GM21723 (cell line): ENCODE data around the gene SUSD2.
"Not testable (repeated sequence)": the region's sequence is repeated elsewhere in the genome, so short reads cannot be mapped to it uniquely, and the experiment has no call there.

Experiments
- ATAC-seq: cut with Tn5 transposase; IDR thresholded peaks from one replicate; pipeline ENCODE4 v1.9.1; 2021; ENCODE audit warnings: mild to moderate bottlenecking, moderate library complexity; ENCODE audit not compliant: unreplicated experiment

Gene SUSD2

DNA sequence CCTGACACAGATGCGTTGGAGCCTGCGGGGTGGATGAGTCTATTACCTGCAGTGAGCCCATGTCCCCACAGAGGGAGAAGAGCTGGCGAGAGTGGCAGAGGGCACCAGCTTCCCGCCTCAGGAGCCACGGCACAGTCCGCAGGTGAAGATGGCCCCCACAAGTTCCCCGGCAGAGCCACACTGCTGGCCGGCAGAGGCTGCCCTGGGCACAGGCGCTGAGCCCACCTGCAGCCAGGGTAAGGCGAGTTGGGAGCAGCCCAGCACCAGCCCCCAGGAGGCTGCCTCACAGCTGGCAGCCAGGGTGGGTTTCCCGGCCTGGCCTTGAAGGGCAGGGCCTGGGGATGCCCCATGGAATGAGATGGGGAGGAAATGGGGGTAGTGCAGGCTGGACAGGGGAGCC lies 5.2 kb upstream of the SUSD2 start:
- ATAC-seq, result no peak

DNA sequence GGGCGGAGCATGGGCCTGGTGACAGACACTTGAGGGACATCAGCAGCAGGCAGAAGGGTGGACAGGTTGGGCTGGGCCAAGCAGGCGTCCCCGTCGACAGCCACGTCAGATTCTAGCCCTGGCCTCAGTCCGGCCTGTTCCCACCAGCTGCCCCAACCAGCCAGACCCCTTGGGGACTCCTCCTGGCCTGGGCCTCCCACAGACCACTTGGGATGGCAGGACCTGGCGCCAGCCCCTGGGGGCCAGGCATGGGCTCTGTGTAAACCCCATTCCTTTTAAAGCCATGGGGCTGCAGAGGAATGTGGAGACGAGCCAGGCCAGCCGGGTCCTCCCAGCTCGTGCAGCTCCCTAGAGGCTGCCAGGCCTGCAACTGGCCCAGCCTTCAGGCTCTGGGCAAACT lies 4.7 kb upstream of the SUSD2 start:
- no peak for ATAC-seq

DNA sequence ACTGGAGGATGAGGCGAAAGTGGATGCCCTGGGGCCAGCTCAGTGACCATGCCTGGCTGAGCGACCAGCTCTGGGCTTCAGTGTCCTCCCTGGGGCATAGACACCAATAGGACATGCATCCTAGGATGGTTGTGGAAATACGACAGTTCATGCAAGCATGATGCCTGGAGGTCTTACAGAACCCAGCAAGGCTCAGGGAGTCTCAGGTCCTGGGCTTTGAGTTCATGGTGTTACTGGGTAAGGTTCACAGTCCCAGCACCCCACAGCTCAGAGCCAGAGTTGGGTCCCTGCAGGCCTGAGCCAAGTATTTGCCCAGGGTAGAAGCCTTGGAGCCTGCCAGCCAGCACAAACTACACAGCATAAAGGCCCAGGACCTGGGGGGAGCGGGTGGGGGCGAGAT lies 4.2 kb upstream of the SUSD2 start:
- ATAC-seq, result no peak

DNA sequence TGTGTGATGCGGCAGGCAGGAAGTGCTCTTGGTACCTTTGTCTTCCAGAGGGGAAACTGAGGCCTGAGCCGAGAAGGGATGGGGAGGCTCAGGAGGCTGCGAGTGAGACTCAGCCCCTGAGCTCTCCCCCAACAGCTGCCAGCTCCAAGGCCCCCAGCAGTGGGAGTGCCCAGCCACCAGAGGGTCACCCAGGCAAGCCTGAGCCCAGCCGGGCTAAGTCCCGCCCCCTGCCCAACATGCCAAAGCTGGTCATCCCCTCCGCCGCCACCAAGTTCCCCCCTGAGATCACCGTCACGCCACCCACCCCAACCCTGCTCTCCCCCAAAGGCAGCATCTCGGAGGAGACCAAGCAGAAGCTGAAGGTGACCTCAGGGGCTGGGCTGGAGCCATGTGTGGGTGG lies 3.8 kb upstream of the SUSD2 start:
- ATAC-seq, result no peak

DNA sequence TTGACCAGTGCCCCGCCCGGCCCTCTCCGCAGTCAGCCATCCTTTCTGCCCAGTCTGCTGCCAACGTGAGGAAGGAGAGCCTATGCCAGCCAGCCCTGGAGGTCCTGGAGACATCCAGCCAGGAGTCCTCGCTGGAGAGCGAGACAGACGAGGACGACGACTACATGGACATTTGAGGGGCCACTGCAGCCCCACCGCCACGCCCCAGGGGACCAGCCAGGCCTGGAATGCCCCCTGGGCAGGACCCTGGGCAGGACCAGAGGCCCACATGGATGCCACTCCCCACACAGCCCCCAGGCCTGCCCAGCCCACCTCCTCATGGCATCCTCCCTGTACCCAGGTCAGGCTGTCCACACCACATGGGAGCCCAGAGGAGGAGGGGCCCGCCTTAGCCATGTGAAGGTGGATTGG lies 3.3 kb upstream of the SUSD2 start:
- ATAC-seq, result no peak

DNA sequence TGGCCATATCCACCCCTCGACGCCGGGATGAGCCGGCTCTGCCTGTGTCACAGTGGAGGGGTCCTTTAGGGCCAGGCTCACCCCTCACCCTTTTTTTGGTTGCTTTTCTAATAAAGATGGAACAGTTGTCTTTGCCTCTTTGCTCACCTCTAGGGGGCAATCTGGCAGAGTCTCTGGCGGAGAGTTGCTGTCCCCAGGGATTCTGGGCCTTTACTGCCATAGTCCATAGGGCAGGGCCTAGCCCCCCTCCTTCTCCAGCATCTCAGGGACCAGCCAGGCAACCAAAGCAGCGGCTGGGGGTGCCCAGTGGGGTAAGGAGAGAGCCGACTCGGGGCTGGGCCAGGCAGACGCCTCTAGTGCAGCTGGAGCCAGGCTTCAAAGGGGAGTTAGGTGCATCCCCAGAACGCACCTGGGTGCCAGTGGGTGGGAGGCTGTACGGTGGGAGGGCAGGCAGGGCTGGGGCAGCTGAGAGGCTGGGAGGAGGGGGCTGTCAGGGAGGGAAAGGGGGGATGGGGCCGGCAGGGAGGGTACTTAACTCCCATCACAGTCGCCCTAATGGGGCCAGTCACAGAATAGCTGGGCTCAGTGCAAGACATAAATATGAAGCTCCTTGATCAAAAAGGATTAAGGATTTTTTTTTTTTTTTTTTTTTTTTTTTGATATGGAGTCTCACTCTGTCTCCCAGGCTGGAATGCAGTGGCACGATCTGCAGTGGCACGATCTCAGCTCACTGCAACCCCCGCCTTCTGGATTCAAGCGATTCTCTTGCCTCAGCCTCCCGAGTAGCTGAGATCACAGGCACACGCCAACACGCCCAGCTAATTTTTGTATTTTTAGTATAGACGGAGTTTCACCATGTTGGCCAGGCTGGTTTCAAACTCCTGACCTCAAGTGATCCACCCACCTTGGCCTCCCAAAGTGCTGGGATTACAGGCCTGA lies 2.5 kb upstream of the SUSD2 start:
- ATAC-seq, result no peak

DNA sequence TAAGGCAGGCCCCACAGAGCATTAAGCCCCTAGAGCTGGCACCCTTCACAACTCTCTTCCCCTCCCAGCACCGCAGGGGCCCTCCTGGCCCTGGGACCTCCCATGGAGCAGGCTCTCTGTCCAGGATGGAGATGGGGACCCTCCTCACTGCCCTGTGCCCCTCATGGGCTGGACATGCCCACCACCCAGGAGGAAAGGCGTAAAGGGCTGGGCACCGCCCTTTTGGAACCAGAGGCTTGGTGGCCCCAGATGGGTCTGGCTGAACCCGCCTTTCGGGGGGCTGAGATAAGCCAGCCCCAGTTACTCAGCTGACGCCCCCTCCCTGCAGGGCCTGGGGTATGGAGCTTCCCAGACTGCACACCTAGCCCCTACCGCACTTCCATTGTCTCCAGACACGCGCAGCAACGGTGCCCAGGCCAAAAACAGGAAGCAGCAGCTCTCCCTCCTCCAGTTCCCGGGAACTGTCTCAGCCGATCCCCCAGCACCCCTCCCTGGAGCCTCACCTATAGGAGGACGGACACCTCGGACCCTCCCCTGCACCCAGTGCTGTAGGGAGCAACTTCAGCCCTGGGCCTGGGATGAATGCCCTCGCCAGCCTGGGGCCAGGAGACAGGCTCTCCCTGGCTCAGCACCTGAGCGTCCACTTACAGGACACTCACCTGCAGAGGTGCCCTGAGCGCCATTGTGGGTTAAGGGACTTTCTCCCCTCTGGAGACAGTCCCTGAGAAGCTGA lies 1.6 kb upstream of the SUSD2 start:
- no peak for ATAC-seq

DNA sequence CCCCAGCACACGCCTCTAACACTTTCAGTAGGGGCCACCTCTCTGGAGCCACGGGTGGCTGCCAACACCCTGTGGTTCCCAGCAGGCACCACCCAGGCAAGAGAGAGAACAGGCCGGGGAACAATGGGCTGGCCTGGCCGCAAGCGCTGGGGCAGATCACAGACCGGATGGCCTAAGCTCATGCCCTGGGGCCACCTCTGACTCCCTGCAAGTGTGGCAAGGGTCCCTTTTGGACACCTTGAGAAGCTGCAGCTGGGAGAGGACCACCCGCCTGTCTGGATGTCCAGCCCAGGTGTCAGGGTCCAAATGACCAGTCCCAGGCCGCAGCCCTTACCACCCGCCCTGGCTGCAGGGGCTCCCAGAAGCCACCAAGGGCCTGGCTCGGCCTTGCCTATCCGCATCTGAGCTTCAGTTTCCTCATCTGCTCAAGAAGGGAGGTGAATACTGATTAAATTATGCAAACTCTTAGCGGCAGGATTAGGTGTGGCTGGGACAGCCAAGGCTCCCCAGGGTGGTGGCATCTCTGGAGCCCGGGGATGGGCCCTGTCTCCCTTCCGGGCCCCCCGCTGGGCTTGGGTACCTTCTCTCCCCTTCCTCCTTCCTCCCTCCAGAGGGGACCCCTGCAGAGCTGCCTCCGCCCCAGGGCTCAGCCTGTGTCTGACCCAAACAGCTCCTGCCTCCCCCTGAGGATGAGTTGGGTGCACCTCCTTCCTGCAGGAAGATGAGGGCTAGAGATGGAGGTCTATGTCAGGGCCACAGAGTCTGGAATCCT lies 785 bp upstream of the SUSD2 start:
- no peak for ATAC-seq

DNA sequence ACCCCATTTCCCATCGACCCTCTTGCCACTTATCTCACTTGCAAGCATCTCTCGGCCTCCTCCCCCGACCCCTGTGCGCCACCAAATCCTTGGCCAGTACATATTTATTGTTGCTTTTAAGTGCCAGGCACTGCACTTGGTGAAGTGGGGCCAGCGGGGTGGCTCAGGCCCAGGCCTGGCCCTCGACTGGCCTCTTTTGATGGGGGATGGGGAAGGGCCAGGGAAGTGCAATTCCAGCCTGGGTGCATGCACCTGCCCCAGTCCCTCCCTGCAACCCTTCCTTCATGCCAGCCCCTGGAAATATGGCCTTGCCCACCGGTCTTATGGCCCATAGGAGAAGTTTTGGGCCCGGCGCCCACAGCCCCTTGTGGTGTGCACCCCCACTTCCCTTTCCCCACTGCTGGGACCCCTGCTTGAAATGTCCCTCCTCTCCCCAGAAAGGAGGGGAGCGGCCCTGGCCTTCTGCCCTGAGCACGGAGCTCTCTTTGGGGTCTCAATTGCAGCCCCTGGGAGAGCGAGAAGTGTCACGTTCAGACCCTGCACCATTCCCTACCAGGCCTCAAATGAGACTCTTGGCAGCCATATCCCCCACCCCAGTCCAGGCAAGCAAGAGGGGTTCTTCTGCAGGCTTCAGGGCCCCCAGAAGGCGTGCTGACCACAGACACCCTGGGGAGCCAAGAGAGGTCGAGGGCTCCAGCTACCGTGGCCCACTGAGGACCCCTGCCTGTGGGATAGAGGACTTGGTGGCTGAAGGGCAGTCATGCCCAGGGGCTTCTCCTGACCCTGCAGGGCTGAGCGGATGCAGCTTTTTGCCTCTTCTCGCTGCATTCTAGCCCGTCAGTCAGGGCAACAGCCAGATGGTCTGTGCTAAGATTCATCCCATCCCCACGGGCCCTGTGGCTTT lies 961 bp downstream of the SUSD2 start:
- no peak for ATAC-seq

DNA sequence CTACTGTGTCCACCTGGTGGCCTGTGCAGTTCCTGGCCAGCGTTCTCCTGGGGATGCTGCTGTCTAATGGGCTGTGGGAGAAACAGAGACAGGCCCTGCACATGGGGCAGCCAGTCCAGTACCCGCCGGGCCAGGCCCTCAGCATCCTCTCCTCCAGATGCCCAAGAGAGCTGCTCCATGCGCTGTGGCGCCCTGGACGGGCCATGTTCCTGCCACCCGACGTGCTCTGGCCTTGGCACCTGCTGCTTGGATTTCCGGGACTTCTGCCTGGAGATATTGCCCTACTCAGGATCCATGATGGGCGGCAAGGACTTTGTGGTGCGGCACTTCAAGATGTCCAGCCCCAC lies 1.6 kb downstream of the SUSD2 start:
- not testable (repeated sequence) for ATAC-seq

DNA sequence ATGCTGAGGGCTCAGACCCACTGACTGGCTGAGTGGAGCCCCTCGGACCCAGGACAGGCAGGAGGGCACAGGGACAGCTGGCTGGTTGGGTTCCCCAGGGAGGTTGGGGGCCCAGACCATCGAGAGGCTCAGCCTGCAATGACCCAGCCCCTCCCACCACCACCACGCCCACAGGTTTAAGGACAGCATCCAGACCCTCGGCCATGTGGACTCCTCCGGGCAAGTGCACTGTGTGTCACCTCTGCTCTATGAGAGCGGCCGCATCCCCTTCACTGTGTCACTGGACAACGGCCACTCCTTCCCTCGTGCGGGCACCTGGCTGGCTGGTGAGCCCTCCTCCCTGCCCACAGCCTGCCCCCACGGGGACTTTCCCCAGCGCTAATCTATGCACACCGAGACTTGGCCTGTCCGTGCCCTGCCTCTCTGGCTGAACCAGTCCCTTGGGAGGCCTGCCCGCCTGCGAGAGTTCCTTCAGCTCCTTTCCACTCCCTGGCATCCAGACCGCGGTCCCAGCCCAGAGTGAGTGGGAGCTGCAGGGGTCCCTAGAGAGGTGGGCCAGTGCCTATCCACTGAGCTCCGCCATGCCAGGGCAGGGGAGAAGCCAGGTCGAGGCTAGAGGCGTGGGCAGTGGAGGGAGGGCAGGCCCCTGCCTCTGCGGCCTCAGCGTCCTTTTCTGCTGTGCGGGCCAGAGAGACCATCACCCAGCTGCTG lies 2.2 kb downstream of the SUSD2 start:
- no peak for ATAC-seq

DNA sequence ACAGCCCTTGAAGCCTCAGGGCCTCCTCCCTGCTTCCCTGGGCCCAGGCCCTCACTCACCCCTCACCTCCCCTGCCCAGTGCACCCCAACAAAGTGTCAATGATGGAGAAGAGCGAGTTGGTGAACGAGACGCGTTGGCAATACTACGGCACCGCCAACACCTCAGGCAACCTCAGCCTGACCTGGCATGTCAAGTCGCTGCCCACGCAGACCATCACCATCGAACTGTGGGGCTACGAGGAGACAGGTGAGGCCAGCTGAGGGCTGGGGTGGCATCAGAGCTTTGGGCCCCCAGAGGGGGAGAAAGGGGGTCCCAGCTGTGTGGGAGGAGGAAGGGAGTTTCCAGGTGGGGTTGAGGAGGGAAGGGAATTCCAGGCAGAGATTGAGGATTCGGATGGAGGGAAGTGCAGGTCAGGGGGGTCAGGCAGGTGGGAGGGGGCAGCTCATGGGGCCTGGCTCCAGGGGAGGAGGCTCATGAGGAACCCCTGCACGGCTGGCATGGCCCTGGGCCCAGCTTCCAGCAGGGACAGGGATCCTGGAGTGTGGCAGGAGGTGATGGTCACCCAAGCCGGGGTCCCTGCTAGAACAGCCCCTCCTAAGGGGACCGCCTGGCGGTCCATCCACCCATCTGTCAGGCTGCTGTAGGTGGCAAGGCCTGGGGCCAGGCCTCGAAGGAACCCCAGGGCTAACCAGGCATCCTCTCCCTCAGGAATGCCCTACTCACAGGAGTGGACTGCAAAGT lies 2.9 kb downstream of the SUSD2 start:
- ATAC-seq, result no peak

DNA sequence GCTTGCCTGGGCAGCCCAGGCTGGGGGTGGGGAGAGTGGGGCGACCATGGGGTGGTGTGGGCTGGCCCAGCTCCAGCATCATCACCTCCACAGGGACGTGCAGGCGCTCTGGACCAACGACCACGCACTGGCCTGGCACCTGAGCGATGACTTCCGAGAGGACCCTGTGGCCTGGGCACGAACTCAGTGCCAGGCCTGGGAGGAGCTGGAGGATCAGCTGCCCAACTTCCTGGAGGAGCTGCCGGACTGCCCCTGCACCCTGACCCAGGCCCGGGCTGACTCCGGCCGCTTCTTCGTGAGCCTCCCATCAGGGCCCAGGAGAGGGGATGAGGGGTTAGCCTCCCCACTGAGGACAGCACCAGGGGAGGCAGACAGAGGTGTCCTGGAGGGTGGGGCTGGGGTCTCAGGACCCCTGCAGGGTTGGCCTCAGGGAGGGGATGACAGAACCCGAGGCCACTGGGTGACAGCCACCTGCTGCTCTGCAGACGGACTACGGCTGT lies 3.8 kb downstream of the SUSD2 start:
- ATAC-seq, result no peak

DNA sequence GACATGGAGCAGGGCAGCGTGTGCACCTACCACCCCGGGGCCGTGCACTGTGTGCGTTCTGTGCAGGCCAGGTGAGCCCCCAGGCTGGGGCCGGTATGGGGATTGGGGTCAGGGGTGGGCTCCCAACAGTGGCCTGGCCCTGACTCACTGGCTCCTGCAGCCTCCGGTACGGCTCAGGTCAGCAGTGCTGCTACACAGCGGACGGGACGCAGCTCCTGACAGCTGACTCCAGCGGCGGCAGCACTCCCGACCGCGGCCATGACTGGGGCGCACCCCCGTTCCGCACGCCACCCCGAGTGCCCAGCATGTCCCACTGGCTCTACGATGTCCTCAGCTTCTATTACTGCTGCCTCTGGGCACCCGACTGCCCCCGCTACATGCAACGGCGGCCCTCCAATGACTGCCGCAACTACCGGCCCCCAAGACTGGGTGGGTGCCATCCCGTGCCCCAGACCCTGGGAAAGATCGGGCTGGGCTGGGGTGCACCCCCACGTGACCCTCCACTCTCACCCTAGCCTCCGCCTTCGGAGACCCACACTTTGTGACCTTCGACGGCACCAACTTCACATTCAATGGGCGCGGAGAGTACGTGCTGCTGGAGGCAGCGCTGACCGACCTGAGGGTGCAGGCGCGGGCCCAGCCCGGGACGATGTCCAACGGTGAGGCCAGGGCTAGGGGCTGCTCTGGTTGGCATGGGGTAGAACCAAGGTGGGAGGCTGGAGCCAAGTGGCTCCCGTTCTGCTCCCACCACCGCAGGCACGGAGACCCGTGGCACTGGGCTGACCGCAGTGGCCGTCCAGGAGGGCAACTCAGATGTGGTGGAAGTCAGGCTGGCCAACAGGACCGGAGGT lies 4.4 kb downstream of the SUSD2 start:
- ATAC-seq, result no peak

DNA sequence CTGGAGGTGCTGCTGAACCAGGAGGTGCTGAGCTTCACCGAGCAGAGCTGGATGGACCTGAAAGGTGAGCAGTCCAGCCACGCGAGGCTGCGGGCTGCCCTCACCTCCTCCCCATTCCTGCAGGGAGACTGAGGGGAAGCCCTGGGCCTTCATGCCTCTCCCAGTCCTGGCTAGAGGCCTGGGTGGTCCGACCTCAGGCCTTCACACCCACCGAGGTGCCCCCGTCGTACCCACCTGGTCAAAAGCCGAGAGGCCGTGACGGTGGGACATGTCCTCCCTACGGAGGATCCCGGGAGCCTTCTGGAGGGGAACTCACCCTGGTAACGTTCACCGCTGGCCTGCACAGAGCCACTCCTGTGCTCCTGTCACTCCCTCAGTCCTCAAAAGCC lies 5.1 kb downstream of the SUSD2 start:
- no peak for ATAC-seq

DNA sequence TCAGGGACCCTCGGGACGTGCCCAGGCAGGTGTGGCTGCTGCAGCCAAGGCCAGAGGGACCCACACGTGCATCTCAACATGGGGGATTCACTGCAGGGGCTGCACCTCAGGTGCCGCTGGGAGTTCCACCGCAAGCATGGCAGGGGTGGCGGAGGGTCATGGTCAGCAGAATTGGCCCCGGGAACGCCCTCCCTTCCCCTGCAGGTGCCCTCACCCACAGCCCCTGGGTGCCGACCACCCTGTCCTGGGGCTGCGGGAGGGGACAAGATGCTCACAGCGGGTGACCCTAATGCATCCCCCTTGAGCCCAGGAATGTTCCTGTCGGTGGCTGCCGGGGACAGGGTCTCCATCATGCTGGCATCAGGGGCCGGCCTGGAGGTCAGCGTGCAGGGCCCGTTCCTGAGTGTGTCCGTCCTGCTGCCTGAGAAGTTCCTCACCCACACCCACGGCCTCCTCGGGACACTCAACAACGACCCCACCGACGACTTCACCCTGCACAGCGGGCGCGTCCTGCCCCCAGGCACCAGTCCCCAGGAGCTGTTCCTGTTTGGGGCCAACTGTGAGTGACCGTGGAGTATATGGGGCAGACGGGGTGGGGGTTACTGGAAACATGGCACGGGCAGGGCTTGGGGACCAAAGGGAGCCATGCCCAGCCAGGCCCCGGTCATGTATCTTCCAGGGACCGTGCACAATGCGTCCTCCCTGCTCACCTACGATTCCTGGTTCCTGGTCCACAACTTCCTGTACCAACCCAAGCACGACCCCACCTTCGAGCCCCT lies 5.8 kb downstream of the SUSD2 start:
- ATAC-seq, result no peak
